Suprapubic skin (tissue), 4 donors: ENCODE data around the gene TBC1D8.

Source experiments
- EP300 ChIP-seq: sonication (generic); formaldehyde crosslinking; IDR thresholded peaks from one replicate; pipeline ENCODE4 v1.6.1; 2017; ENCODE audit warnings: antibody characterized with exemption
- POLR2A ChIP-seq, 2 donors: fragments of 450-650 bp; IDR thresholded peaks; one replicate each; pipeline ENCODE4 v1.6.1; 2017; ENCODE audit warnings: antibody characterized with exemption in 2 of 2, mild to moderate bottlenecking in 2 of 2, moderate library complexity in 2 of 2
- POLR2AphosphoS5 ChIP-seq, 3 donors: sonication (generic); formaldehyde crosslinking; IDR thresholded peaks; one replicate each; pipeline ENCODE4 v1.6.1; 2017; ENCODE audit warnings: antibody characterized with exemption in 3 of 3
- TF ChIP-seq, protein P1 (sequence below), 2 donors: fragments of 200-600 bp in 1 of 2; fragments of 450-650 bp in 1 of 2; sonication (generic) in 1 of 2; IDR thresholded peaks; one replicate each; pipeline ENCODE4 v1.5.1; 2016 to 2019; ENCODE audit warnings: antibody characterized with exemption in 2 of 2, mild to moderate bottlenecking in 1 of 2, moderate library complexity in 1 of 2

DNA sequence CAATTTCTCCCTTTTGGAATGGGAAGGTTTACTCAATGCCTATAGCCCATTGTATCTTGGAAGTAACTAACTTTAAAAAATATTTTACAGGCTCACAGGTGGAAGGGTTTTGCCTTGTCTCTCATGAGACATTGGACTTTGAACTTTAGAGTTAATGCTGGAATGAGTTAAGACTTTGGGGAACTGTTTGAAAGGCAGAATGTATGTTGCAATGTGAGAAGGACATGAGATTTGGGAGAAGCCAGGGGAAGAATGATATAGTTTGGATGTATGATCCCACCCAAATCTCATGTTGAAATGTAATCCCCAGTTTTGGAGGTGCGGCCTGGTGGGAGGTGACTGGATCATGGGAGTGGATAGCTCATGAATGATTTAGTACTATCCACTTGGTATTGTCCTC, 17.5 kb upstream of the TBC1D8 start:
- TF ChIP-seq, protein P1, sequence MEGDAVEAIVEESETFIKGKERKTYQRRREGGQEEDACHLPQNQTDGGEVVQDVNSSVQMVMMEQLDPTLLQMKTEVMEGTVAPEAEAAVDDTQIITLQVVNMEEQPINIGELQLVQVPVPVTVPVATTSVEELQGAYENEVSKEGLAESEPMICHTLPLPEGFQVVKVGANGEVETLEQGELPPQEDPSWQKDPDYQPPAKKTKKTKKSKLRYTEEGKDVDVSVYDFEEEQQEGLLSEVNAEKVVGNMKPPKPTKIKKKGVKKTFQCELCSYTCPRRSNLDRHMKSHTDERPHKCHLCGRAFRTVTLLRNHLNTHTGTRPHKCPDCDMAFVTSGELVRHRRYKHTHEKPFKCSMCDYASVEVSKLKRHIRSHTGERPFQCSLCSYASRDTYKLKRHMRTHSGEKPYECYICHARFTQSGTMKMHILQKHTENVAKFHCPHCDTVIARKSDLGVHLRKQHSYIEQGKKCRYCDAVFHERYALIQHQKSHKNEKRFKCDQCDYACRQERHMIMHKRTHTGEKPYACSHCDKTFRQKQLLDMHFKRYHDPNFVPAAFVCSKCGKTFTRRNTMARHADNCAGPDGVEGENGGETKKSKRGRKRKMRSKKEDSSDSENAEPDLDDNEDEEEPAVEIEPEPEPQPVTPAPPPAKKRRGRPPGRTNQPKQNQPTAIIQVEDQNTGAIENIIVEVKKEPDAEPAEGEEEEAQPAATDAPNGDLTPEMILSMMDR (IDR thresholded peaks at IDR 0.05): no peak
- TF ChIP-seq POLR2A (IDR thresholded peaks at IDR 0.05) (no peak), EP300 (no peak), POLR2AphosphoS5 (IDR thresholded peaks at IDR 0.05) (no peak)
